Mucosa of rectum (tissue), 2 donors: ENCODE data around the gene ADARB2.

Source experiments
- H3K27ac ChIP-seq, 2 donors: one replicate each; pipeline ENCODE4 v1.7.0; 2013; ENCODE audit warnings: inconsistent platforms in 2 of 2, low read depth in 2 of 2, low read length in 2 of 2
- H3K27me3 ChIP-seq, 2 donors: one replicate each; pipeline ENCODE4 v1.7.0; 2013; ENCODE audit warnings: low read length in 2 of 2; ENCODE audit not compliant: control insufficient read depth in 2 of 2, insufficient read depth in 2 of 2
- H3K36me3 ChIP-seq, 2 donors: one replicate each; pipeline ENCODE4 v1.7.0; 2013; ENCODE audit warnings: low read length in 2 of 2; ENCODE audit not compliant: control insufficient read depth in 2 of 2, insufficient read depth in 2 of 2
- H3K4me1 ChIP-seq, 2 donors: one replicate each; pipeline ENCODE4 v1.7.0; 2013; ENCODE audit warnings: low read length in 2 of 2, mild to moderate bottlenecking in 1 of 2; ENCODE audit not compliant: control insufficient read depth in 2 of 2, insufficient read depth in 2 of 2
- H3K4me3 ChIP-seq, 2 donors: one replicate each; pipeline ENCODE4 v1.7.0; 2013; ENCODE audit warnings: low read length in 2 of 2
- H3K9ac ChIP-seq, 2 donors: one replicate each; pipeline ENCODE4 v1.7.0; 2013; ENCODE audit warnings: low read length in 2 of 2, low read depth in 1 of 2, mild to moderate bottlenecking in 1 of 2
- H3K9me3 ChIP-seq, 2 donors: one replicate each; pipeline ENCODE4 v1.7.0; 2013; ENCODE audit warnings: low read length in 2 of 2; ENCODE audit not compliant: control insufficient read depth in 2 of 2
- donor health status: healthy.
- donor health status: Normal muscosa, but diverticular disease.

The ADARB2 gene

GRCh38 chr10:1659221-1659791, 78.0 kb downstream of the ADARB2 start:
- Histone ChIP-seq H3K9ac (no peak overlapping the region), H3K9me3 (no peaks in the 10 kb centered on the region), H3K27me3 (no peaks in the 10 kb centered on the region), H3K27ac (no peak overlapping the region), H3K4me3 (no peak overlapping the region), H3K4me1 (peaks cover 7 to 10% of the 10 kb centered on the region in 2 donors), H3K36me3 (no peaks in the 10 kb centered on the region)

- H3K9me3 ChIP-seq: no peaks in the 10 kb centered on the region
- no peak overlapping the region for H3K27ac ChIP-seq
- H3K27me3 ChIP-seq: no peaks in the 10 kb centered on the region
Measured at GRCh38 chr10:1658658-1659057, 78.7 kb downstream of the ADARB2 start.

DNA sequence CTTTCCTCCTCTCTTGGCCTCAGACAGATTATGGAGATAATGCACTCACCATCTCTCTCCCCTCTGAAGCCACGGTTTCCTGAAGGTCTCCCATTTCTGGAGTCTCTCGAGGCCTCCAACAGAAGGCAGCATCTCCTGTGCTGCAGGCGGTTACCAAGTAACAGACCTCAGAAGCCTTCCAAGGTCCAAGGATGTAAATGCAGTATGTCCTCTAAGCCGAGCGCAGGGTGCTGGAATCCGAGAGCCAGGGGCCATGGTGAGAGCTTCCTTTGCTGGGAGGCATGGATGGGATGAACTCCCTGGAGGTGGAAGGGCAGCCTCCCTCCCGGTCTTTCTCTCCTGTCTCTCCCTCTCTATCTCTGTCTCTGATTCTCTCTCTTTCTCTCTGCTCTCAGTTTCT, 79.8 kb downstream of the ADARB2 start:
- no peak overlapping the region for H3K4me3 ChIP-seq
- no peak overlapping the region for H3K9ac ChIP-seq
- H3K4me1 ChIP-seq: peaks cover 7 to 10% of the 10 kb centered on the region in 2 donors
- no peaks in the 10 kb centered on the region for H3K36me3 ChIP-seq
- no peak overlapping the region for H3K27ac ChIP-seq
- no peaks in the 10 kb centered on the region for H3K27me3 ChIP-seq
- H3K9me3 ChIP-seq: no peaks in the 10 kb centered on the region

More at GRCh38 chr10:1658658-1659057, 78.7 kb downstream of the ADARB2 start:
- peaks cover 7 to 10% of the 10 kb centered on the region in 2 donors for H3K4me1 ChIP-seq
- no peak overlapping the region for H3K9ac ChIP-seq
- H3K4me3 ChIP-seq: no peak overlapping the region
- H3K36me3 ChIP-seq: no peaks in the 10 kb centered on the region

DNA sequence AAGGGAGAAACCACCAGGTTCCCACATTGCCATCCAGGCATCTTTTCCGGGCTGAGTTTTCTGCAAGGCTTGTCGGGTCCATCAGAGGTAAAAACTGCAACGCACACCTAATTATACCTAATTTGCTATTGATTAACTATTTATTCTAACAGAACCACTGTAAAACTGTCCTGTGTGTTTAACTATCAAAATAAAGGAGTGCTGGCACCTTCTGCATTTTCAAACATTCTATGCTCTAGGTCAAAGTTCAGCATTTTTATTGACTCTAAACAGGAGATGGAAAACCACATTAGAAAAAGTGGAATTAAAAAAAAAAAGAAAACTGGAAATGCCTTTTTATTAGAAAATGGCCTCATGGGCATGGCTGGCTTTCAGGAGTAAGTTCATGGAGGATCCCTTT, 82.0 kb downstream of the ADARB2 start:
- no peaks in the 10 kb centered on the region for H3K9me3 ChIP-seq
- no peak overlapping the region for H3K9ac ChIP-seq
- H3K4me3 ChIP-seq: no peak overlapping the region
- peaks cover 7 to 10% of the 10 kb centered on the region in 2 donors for H3K4me1 ChIP-seq
- no peaks in the 10 kb centered on the region for H3K27me3 ChIP-seq
- no peaks in the 10 kb centered on the region for H3K36me3 ChIP-seq
- H3K27ac ChIP-seq: no peak overlapping the region

- no peak overlapping the region for H3K27ac ChIP-seq
- no peaks in the 10 kb centered on the region for H3K27me3 ChIP-seq
- H3K9ac ChIP-seq: no peak overlapping the region
- H3K36me3 ChIP-seq: no peaks in the 10 kb centered on the region
- no peaks in the 10 kb centered on the region for H3K9me3 ChIP-seq
- peaks cover 7 to 10% of the 10 kb centered on the region in 2 donors for H3K4me1 ChIP-seq
- H3K4me3 ChIP-seq: no peak overlapping the region
Measured at GRCh38 chr10:1654811-1655356, 82.4 kb downstream of the ADARB2 start.

DNA sequence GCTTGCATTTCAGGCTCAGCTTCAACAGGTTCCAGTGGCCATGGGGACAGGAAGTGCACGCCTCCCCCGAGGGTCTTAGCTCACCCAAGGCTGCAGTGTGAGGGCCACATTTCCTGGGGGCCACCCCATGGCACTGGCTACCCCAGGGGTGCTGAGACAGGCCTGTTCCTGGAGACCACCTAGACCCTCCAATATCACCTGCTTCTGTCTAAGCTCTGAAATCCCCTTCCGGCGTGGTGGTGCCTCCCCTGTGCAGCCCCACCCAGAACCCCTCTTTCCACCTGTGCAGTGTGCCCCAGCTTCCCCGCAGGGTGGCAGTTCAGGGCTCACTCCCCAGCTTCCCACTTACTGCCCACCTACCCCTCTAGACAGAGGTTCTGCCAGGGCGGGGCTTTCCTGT, 83.1 kb downstream of the ADARB2 start:
- Histone ChIP-seq H3K4me1 (peaks cover 7 to 10% of the 10 kb centered on the region in 2 donors), H3K27me3 (no peaks in the 10 kb centered on the region), H3K27ac (no peak overlapping the region), H3K9ac (no peak overlapping the region), H3K4me3 (no peak overlapping the region), H3K36me3 (no peaks in the 10 kb centered on the region), H3K9me3 (no peaks in the 10 kb centered on the region)

- Histone ChIP-seq H3K9ac (no peak overlapping the region), H3K36me3 (no peaks in the 10 kb centered on the region), H3K4me1 (peaks cover 7 to 10% of the 10 kb centered on the region in 2 donors), H3K9me3 (no peaks in the 10 kb centered on the region), H3K4me3 (no peak overlapping the region), H3K27me3 (no peaks in the 10 kb centered on the region), H3K27ac (no peak overlapping the region)
Measured at GRCh38 chr10:1653321-1653720, 84.0 kb downstream of the ADARB2 start.

- no peak overlapping the region for H3K9ac ChIP-seq
- no peaks in the 10 kb centered on the region for H3K9me3 ChIP-seq
- no peaks in the 10 kb centered on the region for H3K36me3 ChIP-seq
- H3K27me3 ChIP-seq: no peaks in the 10 kb centered on the region
- no peak overlapping the region for H3K27ac ChIP-seq
- no peak overlapping the region for H3K4me3 ChIP-seq
- peaks cover 7 to 10% of the 10 kb centered on the region in 2 donors for H3K4me1 ChIP-seq
Measured at GRCh38 chr10:1652151-1652550, 85.2 kb downstream of the ADARB2 start.

DNA sequence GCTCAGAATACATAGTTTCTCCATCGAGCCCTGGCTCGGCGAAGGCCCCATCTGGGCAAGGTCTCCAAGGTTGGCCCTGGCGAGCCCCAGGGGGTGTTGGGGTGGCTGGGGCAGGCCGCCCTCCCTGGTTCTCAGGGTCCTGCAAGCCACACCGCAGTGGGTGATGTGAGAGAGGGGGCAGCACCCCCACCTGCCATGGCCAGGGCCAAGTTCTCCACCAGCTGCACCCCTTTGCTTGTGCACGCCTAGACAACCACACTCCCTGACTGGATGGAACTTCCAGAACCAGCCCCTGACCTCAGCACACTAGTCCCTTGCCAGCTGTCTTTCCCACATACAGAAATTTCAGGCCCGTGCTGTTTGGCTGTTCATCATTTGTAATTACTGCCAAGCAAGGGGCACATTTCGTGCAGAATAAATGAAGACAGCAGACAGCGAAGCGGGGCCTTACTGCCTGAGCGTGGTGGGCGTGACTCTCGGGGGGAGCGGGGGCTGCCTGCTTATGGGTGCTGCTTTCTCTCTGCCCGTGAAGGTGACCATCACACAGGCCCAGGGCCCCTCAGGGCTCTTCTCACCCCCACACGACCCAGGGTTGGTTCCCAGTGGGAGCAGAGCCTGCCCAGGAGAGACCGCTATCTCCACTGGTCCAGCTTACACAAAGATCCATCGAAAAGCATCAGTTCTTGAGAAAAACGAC, 85.9 kb downstream of the ADARB2 start:
- H3K4me1 ChIP-seq: peaks cover 7 to 10% of the 10 kb centered on the region in 2 donors
- H3K9me3 ChIP-seq: no peaks in the 10 kb centered on the region
- no peaks in the 10 kb centered on the region for H3K36me3 ChIP-seq
- H3K27me3 ChIP-seq: no peaks in the 10 kb centered on the region
- no peak overlapping the region for H3K27ac ChIP-seq
- no peak overlapping the region for H3K4me3 ChIP-seq
- H3K9ac ChIP-seq: no peak overlapping the region

GRCh38 chr10:1650542-1651269, 86.6 kb downstream of the ADARB2 start:
- H3K36me3 ChIP-seq: no peaks in the 10 kb centered on the region
- H3K27ac ChIP-seq: no peak overlapping the region
- H3K4me1 ChIP-seq: peaks cover 7 to 10% of the 10 kb centered on the region in 2 donors
- H3K9me3 ChIP-seq: no peaks in the 10 kb centered on the region
- no peak overlapping the region for H3K9ac ChIP-seq
- no peaks in the 10 kb centered on the region for H3K27me3 ChIP-seq
- no peak overlapping the region for H3K4me3 ChIP-seq
